Testis (tissue), 3 donors: ENCODE measurements around the gene ETV7. TPM values are rescaled to one million over a fixed set of nuclear protein-coding genes. Genes with fewer than 3 reads are reported as not detected.

Experiments used
- DNase-seq: peaks from one replicate; pipeline ENCODE4 v3.0.0-alpha.2; 2019
- H3K27ac ChIP-seq, 2 donors: fragments of 200-600 bp; sonication (generic); one replicate each; pipeline ENCODE4 v1.5.1; 2019
- H3K27me3 ChIP-seq: fragments of 200-600 bp; sonication (generic); one replicate; pipeline ENCODE4 v1.5.1; 2019
- H3K36me3 ChIP-seq: fragments of 200-600 bp; sonication (generic); one replicate; pipeline ENCODE4 v1.5.1; 2017; ENCODE audit warnings: low read depth; ENCODE audit errors: missing control alignments
- H3K4me1 ChIP-seq: fragments of 200-600 bp; sonication (generic); one replicate; pipeline ENCODE4 v1.5.1; 2019
- H3K4me3 ChIP-seq, 2 donors: fragments of 200-600 bp; sonication (generic); one replicate each; pipeline ENCODE4 v1.5.1; 2017 to 2019
- H3K9me3 ChIP-seq: fragments of 200-600 bp; sonication (generic); one replicate; pipeline ENCODE4 v1.5.1; 2017
- CTCF ChIP-seq, 3 experiments: fragments of 450-650 bp in 2 of 3; fragments of 200-600 bp in 1 of 3; sonication (generic) in 1 of 3; IDR thresholded peaks; one replicate each; pipeline ENCODE4 v1.5.1; 2016 to 2019; ENCODE audit warnings: antibody characterized with exemption in 3 of 3, mild to moderate bottlenecking in 2 of 3, moderate library complexity in 1 of 3
- POLR2A ChIP-seq: fragments of 450-650 bp; IDR thresholded peaks from one replicate; pipeline ENCODE4 v1.6.1; 2017; ENCODE audit warnings: antibody characterized with exemption, mild to moderate bottlenecking, moderate library complexity
- WGBS, 2 donors: methylation state at CpG; one replicate each; pipeline ENCODE4 v1.1.5; 2018; 5-methylcytosine and 5-hydroxymethylcytosine counted together
- intact Hi-C: fragments of 100-400 bp; cut with DNase I; formaldehyde crosslinking; loops from one replicate; pipeline ENCODE4 v1.15.1; 2023; ENCODE audit warnings: low total_unique reads
- polyA plus RNA-seq: library from polyadenylated mRNA; stranded (reverse); fragments of 350-450 nt; fragmentation: Illumina TruSeq; extraction: RNeasy Lipid Tissue Mini Kit (QIAGEN cat#74804); gene quantifications from one replicate; pipeline ENCODE4 v1.2.3, GENCODE V29; 2014; ENCODE audit warnings: low read depth, low replicate concordance; ENCODE audit not compliant: insufficient read depth
- total RNA-seq, 2 donors: library from RNA; depleted of rRNA; stranded (reverse); fragments of >200 nt; gene quantifications; one replicate each; pipeline ENCODE4 v1.2.3, GENCODE V29; 2016

The ETV7 gene
- total and polyA plus RNA-seq, 3 donors from 2014 or later: 0.68 to 2.2 (median 1.3) TPM

GRCh38 chr6:36350681-36351571 lies 36.5 kb downstream of the ETV7 start:
- Histone ChIP-seq H3K4me1 (peaks cover 32% of the 10 kb centered on the region), H3K27ac (peak overlapping the region; percentile 60 to 80), H3K36me3 (no peaks in the 10 kb centered on the region), H3K27me3 (no peaks in the 10 kb centered on the region), H3K4me3 (no peak overlapping the region), H3K9me3 (no peaks in the 10 kb centered on the region)
- 36 to 49% methylated on average over 15 of the region's 15 CpGs for WGBS, 2 donors
- DNase-seq: peak; percentile 85
- TF ChIP-seq POLR2A: no peak
- intact Hi-C loops: loop anchor here (10.0 kb wide), 1 partner anchor 46 kb away; no protein-coding TSS in a partner anchor

- TF ChIP-seq CTCF (IDR thresholded peaks at IDR 0.05) (no peak), POLR2A (no peak)
- Histone ChIP-seq H3K27ac (peak overlapping the region; percentile 60 to 80), H3K4me3 (no peak overlapping the region), H3K9me3 (no peaks in the 10 kb centered on the region), H3K4me1 (peaks cover 35% of the 10 kb centered on the region), H3K27me3 (no peaks in the 10 kb centered on the region), H3K36me3 (no peaks in the 10 kb centered on the region)
- WGBS, 2 donors: 82 to 86% methylated on average over 4 of the region's 4 CpGs
- intact Hi-C loops: loop anchor here (10.0 kb wide), 1 partner anchor 45 kb away; no protein-coding TSS in a partner anchor
- no peak for DNase-seq
These were observed 37.4 kb downstream of the ETV7 start for GRCh38 chr6:36350082-36350481.

GRCh38 chr6:36349240-36349639 lies 38.2 kb downstream of the ETV7 start:
- H3K4me3 ChIP-seq: no peak overlapping the region
- TF ChIP-seq CTCF (IDR thresholded peaks at IDR 0.05): no peak
- TF ChIP-seq POLR2A: no peak
- H3K27ac ChIP-seq: peak overlapping the region; percentile 60 to 80
- 82 to 85% methylated on average over 6 of the region's 6 CpGs for WGBS, 2 donors
- H3K9me3 ChIP-seq: no peaks in the 10 kb centered on the region
- no peaks in the 10 kb centered on the region for H3K27me3 ChIP-seq
- no peaks in the 10 kb centered on the region for H3K36me3 ChIP-seq
- intact Hi-C loops: no loop called here
- no peak for DNase-seq
- H3K4me1 ChIP-seq: peaks cover 35% of the 10 kb centered on the region

GRCh38 chr6:36347621-36348020 lies 39.8 kb downstream of the ETV7 start:
- peaks cover 35% of the 10 kb centered on the region for H3K4me1 ChIP-seq
- no peak overlapping the region for H3K4me3 ChIP-seq
- no peaks in the 10 kb centered on the region for H3K27me3 ChIP-seq
- WGBS, 2 donors: 85 to 92% methylated on average over 4 of the region's 4 CpGs
- intact Hi-C loops: no loop called here
- no peaks in the 10 kb centered on the region for H3K36me3 ChIP-seq
- H3K27ac ChIP-seq: no peak overlapping the region
- no peak for TF ChIP-seq CTCF (IDR thresholded peaks at IDR 0.05)
- no peak for DNase-seq
- no peaks in the 10 kb centered on the region for H3K9me3 ChIP-seq

- intact Hi-C loops: no loop called here
- Histone ChIP-seq H3K27ac (no peak overlapping the region), H3K36me3 (no peaks in the 10 kb centered on the region), H3K4me1 (peaks cover 30% of the 10 kb centered on the region), H3K4me3 (peak overlapping the region in 1 of 2 donors; percentile 29), H3K9me3 (no peaks in the 10 kb centered on the region), H3K27me3 (no peaks in the 10 kb centered on the region)
- TF ChIP-seq POLR2A: no peak
- no peak for TF ChIP-seq CTCF (IDR thresholded peaks at IDR 0.05)
- 45 to 70% methylated on average over 19 to 20 of the region's 20 CpGs for WGBS, 2 donors
- DNase-seq: no peak
These were observed 40.8 kb downstream of the ETV7 start for GRCh38 chr6:36346486-36347273.
